Measurements from ENCODE around the gene DPM2.
A peak's percentile ranks its signal among the peaks of the same experiment; 100 is the strongest.

The DPM2 gene

DNA sequence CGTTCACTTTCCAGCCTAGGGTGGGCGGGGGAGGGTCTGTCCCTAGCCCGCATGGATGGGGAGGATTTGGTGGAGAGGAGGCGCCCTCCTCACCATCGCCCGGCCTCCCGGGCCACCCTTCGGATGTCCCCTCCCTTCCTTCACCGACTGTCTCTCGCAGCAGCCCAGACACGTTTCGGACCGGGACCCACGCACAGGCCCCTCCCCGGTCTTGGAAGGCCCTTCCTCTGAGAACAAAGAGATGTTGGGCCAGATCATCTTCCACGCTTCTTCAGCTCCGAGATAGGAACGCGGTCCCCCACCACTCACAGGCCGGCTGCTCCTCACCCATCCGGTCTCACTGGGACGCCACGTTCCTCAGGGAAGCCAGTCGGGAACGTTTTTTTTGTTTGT lies 640 bp upstream of the DPM2 start:
- no peak for DNase-seq (ENCODE audit: low read depth in 2 of 3, low spot score in 2 of 3)

DNA sequence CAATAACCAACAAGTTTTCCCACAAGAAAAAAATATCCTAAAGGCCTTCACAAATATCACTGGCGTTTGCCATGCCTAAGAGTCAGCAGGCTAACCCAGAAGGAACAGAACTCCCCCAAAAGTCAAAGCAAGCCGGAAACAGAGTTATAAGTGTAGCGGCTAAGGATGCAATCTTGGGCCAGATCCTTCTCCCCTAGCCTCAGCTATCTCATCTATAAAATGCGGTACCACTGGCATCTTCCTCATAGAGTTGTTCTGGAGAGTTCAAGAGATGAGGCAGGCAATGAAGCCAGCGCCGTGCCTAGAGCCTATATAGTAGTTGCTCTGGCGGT lies 632 bp downstream of the DPM2 start:
- no peak for DNase-seq (ENCODE audit: low read depth in 2 of 3, low spot score in 2 of 3)

DNA sequence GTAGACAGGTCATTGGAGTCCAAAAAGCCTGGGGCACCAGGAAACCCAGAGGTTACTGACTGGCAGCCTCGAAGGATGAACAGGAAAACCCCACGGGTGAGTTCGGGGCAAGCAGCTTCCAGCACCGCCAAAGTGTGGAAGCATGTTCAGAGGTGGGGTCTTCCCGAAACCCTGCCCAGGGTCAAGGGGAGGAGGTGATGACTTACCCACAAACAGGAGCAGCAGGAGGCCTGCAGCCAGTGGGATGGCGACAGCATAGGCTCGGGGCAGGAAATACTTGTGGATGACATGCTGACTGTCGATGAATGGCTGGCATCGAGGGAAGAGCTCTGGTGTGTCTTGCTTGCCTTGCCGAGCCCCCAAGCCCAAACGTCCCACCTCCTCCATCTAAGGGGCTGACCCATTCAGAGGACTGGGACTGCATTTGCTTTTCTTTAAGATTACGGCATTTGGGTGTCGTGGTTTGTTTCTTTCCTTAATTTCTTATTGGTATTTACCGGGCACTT lies 1.3 kb downstream of the DPM2 start:
- no peak for DNase-seq (ENCODE audit: low read depth in 2 of 3, low spot score in 2 of 3)

DNA sequence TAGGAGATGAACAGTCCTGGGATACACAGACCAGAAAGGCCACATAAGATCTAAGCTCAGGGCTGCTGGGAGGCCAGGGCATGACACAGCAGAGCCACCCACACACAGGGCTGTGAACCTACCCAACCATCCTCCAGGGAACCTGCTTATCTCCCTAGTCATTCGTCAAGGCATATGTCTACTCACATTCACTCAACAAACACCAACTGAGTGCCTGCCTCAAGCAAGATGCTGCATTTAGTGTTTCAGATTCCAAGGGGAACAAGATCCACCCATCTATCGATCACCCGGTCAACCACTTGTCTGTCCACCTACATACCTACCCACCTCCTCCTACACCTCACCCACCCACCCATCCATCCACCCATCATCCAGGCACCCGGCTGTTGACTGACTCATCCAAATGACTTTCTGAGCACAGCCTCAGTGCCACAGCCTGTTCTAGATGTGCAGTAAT lies 1.9 kb downstream of the DPM2 start:
- no peak for DNase-seq (ENCODE audit: low read depth in 2 of 3, low spot score in 2 of 3)

DNA sequence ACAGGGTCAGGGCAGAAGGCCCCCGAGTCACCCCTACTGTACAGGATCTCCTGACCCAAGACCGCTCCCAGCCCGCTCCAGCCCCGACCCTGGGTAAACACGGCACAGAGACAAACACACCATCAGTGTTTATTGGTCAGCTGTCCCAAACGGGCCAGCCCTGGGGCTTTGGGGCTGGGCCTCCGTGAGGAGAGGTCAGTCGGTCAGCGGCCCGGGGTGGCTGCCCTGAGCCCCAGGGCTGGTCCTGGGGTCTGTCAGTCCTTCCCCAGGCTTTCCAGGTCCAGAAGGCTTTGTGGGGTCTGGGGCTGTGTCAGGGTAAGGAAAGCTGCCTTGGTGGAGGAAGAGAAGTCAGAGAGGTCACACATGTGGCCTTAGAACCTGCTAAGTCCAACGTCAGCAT lies 2.7 kb downstream of the DPM2 start:
- DNase-seq (ENCODE audit: low read depth in 2 of 3, low spot score in 2 of 3) = no peak

DNA sequence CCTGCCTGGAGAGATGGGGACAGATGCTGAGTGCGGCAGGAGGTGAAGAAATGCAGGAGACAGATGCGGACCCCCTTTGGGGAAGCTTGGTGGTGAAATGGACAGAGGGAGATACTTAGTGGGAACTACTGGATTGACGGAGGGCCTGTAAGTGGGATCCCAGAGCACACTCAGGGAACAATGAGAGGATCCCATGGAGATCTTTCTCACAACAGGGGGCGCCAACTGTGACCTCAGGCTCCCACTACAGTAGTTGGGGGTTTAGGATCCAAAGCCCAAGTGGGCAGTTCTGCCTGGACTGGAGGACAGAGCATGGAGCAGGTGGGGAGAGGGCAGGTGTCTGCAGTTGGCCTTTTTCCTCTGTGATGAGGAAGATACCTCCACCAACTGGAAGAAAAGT lies 3.4 kb downstream of the DPM2 start:
- DNase-seq (ENCODE audit: low read depth in 2 of 3, low spot score in 2 of 3) = no peak

DNA sequence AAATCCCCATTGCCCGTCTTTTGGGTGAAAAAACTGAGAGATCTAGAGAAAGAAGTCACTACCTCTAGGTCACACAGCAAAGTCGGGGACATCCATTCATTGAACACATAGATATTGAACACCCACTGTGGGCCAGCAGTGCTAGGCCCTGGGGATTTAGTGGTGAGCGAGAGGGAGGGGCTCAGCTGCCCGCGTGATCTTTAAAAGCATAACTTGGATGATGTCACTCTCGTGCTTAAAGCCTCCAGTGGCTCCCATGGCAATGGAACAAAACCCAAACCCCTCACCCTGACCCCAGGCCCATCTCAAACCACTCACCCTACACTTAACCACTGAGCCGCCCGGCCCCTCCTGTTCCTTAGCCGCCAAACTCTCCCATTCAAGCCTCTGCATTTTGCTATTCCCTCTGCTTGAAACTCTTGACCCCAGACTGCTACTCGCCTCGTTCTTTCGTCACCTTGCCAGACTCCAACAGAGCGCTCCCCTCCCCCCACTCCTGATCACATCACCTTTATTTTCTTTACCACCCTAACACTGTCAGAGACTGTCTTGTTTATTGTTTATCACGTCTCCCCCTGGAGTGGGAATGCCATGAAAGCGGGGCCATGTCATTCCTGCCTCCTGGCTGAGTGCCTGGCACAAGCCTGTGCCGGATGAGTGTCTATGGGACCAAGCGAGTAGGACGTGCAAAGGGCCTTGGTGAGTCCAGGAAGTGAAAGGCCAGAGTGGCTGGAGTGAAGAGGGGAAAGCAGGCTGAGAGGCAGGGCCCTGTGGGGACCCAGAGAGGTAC lies 6.4 kb downstream of the DPM2 start:
- DNase-seq (ENCODE audit: low read depth in 2 of 3, low spot score in 2 of 3) = no peak

DNA sequence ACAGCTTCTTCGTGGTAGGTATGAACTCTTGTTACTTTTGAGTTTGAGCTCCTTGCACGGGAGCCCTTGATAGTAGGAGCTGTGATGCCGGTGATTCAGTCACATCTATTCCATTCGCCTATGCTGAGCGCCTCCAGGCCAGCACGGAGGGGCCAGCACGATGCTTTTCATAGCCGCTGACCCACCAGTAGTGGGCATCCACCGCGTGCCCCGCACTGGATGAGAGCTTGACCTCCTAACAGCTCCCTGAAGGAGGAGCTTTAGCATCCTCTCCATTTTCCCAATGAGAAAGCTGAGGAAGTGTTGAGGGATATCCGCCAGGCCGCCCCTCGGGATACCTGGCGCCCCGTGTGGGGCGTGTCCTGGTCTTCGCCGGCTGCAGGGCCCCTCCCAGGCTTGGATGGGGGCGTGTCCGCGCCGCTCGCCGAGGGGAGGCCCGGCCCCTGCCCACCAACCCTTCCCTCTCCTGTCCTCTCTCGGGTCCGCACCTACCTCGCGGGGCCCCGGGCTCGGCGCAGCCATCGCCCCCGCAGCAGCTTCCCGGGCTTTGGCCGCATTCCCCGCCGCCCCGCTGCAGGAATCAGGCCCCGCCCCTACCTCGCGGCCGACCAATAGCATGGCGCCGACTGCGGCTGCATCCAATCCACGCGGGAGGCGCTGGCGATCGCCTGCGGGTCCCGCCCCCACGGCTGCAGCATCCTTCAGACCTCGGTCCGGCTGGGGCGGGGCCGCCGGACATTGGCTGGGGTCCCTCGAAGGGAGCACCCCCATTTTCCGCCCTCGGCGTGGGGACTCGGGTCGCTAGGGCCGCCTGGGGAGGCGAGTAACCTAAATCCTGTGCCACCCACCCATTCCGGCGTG lies 7.2 kb downstream of the DPM2 start, which contains the start of gene PIP5KL1:
Gene PIP5KL1 (minus strand): TSS at position 547 of the 861 bp plus-strand sequence. CDS start 25 bp downstream, at position 522.
- DNase-seq (ENCODE audit: low read depth in 2 of 3, low spot score in 2 of 3) = no peak

DNA sequence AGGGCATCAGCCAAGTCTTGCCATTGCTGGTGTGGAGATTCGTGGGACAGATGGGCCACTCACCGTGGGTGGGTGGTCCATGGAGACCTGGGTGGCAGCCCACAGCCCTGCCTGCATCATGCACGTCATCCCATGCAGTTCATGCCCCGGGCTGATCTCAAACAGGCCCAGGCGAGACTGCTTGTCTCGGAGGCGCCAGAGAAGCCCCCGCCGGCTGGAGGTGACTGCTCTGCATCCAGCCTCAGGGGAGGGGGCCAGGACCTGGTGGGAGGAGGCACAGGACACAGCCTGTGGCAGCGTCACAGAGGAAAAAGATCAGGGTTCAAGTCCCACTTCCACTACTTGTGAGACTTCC lies 8.1 kb downstream of the DPM2 start:
- DNase-seq (ENCODE audit: low read depth in 2 of 3, low spot score in 2 of 3) = no peak

DNA sequence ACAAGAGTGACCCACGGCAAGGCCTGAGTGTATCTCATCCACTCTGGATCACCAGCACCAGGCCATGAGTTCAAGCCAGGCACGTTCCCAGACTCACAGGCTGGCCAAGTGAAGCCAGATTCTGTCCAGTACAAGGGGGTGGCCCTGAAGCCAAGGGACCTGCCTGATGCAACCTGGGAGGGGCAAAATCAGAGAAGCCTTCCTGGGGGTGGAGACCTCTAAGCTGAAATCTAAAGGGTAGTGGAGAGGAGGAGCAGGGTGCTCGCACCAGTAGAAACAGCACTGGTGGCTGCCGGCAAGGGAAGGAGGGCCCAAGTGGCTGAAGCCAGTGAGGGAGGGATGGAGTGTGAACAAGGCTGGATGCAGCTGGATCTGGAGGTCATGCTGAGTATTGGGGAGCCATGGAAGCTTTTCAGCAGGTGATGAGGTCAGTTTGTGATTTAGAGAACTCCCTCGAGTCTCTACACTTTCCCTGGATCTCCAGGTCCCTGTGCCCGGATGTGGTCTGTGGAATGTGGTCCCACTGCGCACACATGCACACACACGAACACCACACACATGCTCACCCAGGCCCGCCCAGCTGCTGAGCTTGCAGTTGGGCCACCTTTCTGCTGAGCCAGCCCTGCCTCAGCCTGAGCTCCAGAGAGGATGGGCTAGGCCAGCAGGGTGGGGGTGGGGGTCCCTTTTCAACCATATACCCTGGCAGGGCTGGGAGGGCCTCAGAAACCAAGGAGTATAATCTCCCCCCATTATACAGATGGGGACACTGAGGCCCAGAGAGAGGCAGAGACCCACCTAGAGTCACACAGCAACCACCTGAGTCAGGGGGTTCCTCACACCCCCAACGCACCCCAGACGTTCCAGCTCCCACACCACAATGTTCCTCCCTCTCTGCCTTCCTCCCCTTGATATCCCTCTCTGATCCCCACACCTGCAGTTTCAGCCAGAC lies 8.7 kb downstream of the DPM2 start:
- no peak for DNase-seq (ENCODE audit: low read depth in 2 of 3, low spot score in 2 of 3)

DNA sequence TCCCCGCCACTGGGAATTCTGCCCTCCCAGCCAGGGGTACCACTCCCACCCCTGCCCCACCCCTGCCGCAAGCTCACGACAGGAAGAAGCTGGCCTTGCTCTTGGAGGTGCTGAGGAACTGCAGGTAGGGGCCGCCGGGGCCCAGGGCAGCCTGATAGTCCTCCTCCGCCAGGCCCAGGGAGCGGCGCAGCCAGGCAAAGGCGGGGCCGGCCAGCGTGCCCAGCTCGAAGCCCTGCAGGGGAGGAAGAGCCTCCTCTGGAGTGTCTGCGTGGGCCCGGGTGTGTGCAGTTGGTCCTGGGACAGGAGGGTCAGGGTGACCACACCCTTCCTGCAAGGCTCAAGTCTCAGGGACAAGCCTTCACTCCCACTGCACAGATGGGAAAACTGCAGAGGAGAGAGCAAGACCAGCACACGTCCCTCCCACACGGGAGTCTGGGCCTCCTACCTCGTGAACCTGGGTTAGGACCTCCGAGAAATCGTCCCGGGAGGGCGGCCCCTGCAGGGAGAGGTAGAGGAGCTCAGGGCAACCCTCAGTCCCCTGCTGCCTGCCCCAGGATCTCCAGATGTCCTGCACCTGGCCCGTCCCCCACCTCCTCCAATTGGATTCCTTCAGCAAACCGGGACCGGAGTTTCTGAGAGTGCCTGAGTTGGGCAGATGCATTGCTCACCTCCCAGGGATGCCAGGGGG lies 9.5 kb downstream of the DPM2 start:
- no peak for DNase-seq (ENCODE audit: low read depth in 2 of 3, low spot score in 2 of 3)

DNA sequence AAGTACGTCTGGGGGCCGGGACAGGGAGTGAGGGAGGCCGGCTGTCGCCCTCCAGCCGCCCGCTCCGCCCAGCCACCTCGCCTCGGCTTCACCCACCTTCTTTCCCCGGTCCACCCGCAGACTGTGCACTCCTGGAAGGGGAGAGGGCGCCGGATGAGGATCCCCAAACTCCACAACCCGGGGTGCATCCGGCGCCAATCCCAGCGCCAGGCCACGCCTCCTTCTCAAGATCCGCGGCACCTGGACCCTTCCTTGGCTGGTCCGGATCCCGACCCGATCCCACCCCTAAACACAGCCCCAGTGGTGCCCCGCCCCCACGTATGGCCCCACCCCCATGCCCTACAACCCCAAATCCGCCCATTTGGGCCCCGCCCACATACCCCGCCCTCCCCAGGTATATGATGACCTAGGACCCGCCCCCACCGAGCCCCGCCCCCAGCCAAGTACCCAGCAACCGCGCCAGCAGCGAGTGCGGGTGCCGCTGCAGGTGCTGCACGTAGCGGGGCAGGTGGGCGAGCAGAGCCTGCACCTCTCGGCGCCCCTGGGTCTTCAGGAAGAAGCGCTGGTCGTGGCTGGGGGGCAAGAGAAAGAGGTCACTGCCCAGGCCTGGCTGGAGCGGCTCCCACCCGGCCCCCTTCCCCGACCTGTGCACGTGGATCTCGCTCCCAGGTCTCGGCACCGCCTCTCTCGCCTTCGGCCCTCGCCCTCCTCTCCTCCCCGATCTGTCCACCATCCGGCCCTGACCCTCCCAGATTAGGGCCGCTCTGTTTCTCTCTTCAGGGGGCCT lies 10.3 kb downstream of the DPM2 start:
- no peak for DNase-seq (ENCODE audit: low read depth in 2 of 3, low spot score in 2 of 3)

DNA sequence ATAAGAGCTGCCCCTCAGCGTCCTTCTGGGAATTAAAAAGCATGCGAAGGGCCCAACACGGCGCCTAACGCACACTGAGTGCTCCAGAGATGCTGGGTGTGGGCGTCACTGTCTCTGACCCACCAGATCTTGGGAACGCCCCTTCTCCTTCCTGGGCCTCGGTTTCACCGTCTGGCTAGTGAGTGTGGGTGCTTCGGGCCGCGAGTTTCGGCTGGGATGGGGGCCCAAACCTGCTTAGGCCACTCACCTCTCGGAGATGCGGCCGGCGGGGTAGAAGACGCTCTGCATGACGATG lies 10.8 kb downstream of the DPM2 start:
- no peak for DNase-seq (ENCODE audit: low read depth in 2 of 3, low spot score in 2 of 3)

DNA sequence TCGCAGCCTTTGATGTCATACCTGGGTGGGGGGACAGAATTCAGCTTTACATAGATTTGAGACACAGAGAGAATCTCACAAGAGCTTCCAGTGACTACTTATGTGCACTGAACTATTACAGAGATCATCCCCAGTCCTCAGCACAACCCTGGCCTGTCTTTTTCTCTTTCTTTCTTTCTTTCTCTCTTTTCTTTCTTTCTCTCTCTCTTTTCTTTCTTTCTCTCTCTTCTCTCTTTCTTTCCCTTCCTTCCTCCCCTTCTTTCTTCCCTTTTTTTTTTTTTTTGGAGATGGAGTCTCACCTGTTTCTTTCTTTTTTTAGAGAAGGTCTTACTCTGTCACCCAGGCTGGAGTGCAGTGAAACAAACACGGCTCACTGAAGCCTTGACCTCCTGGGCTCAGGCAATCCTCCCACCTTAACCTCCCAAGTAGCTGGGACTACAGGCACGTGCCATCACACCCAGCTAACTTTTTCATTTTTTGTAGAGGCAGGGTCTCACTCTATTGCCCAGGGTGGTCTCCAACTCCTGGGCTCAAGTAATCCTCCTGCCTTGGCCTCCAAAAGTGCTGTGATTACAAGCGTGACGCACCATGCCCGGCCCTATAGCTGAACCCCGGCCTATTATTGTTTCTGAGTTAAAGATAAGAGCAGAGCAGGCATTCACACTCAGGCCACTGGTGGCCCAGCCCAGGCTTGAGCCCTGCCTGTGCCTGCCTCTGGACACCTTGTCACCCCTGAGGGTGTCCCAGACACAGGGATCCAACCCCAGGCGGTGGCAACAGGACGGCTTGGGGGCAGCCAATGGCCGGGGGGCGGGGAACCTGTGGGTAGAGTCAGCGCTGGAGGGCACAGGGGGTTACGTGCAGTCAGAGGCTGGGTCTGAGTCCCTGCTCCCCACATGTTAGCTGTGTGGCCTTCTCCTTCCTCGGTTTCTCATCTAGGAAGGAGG lies 11.4 kb downstream of the DPM2 start:
- no peak for DNase-seq (ENCODE audit: low read depth in 2 of 3, low spot score in 2 of 3)

DNA sequence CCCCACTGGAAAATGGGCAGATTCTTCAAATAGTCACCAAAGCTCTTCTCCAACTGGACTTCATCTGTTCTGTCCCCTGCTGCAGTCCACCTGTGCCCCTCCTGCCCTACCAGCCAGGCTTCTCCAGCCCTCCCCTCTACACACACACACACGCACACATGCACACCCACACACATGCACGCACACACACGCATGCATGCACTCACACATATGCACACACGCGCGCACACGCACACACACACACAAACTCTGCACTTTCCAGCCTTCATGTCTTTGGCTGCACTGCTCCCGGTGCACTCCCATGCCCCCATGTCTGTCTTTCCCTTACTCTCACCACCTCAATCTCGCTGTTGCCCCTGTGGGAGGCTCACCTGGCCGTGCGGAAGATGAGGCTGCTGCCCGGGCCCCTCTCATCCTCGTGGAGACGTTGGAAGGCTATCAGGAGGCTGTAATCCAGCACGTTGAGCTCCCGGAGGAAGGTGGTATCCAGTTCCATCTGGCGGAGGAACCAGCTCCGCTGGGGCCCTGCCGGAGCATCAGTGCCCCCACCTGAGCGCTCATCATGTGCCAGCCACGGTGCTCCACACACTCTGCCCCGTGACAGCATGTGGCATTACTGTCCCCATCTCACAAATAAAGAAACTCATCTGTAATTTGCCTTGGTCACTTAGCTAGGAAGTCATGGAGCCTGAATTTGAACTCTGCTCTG lies 12.8 kb downstream of the DPM2 start:
- no peak for DNase-seq (ENCODE audit: low read depth in 2 of 3, low spot score in 2 of 3)

DNA sequence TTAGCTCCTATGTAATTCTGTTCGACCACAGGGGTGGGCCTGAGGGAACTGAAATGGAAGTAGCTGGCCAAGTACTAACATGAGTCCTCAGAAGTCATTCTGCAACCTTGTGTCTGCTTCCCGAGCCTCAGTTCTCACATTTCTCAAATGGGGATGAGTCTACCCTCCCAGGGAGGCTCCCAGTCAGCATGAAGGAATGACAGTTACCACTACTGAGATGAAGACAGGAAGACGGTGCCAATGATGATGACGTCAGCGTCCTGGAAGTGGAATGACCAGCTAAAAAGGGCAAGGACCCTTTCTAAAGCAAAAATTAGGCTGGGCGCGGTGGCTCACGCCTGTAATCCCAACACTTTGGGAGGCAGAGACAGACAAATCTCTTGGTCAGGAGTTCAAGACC lies 13.9 kb downstream of the DPM2 start:
- DNase-seq (ENCODE audit: low read depth in 2 of 3, low spot score in 2 of 3) = no peak

DNA sequence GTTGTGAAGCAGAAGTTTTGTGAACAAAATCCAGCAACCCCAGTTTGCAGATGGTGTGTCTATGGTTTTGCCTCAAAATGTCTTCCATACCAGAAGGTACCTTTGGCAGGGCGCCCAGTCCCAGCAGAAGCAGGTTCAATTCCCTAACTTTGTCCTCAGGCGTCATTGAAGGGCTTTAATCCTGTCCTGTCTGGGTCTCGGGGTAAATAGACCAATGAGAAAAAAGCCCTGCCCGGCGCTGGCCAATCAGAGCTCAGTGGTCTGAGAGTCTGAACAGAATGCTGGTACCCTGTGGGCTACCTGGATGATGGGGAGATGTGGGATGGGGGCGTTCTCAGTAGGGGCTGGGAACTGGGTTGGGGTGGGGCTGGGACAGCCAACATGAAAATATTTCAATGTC lies 14.6 kb downstream of the DPM2 start:
- DNase-seq (ENCODE audit: low read depth in 2 of 3, low spot score in 2 of 3) = no peak

DNA sequence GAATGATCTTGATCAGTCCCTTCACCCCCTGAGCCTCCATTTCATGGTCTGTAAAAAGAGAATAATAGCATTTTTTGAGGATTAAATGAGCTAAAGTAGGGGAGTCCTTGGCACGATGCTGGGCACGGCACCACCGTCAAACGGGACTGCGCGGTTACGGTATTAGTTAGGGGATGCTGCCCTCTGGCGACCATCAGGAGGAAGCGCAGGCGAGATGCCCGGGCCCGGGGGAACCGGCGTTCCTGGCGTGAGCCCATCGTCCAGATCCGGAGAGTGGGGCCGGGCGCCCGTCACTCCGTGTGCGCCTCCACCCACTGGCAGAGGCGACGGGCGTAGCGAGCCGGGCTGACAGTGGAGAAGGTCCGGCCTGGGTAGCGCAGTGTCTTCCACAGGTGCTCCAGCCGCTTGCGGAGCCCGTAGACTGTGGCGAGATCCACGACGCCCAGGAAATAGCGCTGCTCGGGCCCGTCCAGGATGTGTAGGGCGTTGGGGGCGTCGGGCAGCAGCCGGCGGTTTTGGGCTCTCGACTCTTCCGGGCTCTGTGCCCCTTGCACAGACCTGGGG lies 16.0 kb downstream of the DPM2 start:
- DNase-seq (ENCODE audit: low read depth in 2 of 3, low spot score in 2 of 3) = peak in 1 of 3 experiments; percentile 80
